WTC11 (cell line): ENCODE results near the gene AFAP1L2. TPM values are rescaled to one million over a fixed set of nuclear protein-coding genes. Genes with fewer than 3 reads are reported as not detected.

ENCODE experiments used
- ATAC-seq: fragments of 200-7000 bp; cut with Tn5 transposase; 2 replicates; pipeline ENCODE4 v1.10.0; 2021; ENCODE audit warnings: mild to moderate bottlenecking, moderate library complexity
- CTCF ChIA-PET: fragments of 300-600 bp; sonication (Branson Sonifier 250); formaldehyde crosslinking; loops from one replicate; lab custom pipeline; 2021; ENCODE audit warnings: antibody characterized with exemption; lab: Charles Lee
- POLR2A ChIA-PET: fragments of 350-600 bp; sonication (Branson Sonifier 250); formaldehyde crosslinking; loops from one replicate; lab custom pipeline; 2021; ENCODE audit warnings: antibody characterized with exemption; lab: Charles Lee
- DNase-seq: peaks from one replicate; pipeline ENCODE4 v3.0.0; 2021; ENCODE audit warnings: low spot score
- H3K27ac Mint-ChIP-seq: 2 replicates; pipeline ENCODE4 v1.8.0; 2021; ENCODE audit warnings: mixed read lengths
- H3K27me3 Mint-ChIP-seq: 2 replicates; pipeline ENCODE4 v1.8.0; 2021; ENCODE audit warnings: low read depth, mild to moderate bottlenecking, moderate library complexity, mixed read lengths
- H3K36me3 Mint-ChIP-seq: 2 replicates; pipeline ENCODE4 v1.8.0; 2021; ENCODE audit warnings: mixed read lengths
- H3K4me1 Mint-ChIP-seq: 2 replicates; pipeline ENCODE4 v1.8.0; 2022; ENCODE audit warnings: mixed read lengths
- H3K4me3 Mint-ChIP-seq: 2 replicates; pipeline ENCODE4 v1.8.0; 2021; ENCODE audit warnings: mild to moderate bottlenecking, moderate library complexity, mixed read lengths
- H3K9me3 Mint-ChIP-seq: 2 replicates; pipeline ENCODE4 v1.8.0; 2021; ENCODE audit warnings: mixed read lengths
- ARID4B ChIP-seq: sonication (generic); formaldehyde crosslinking; IDR thresholded peaks from 2 replicates; pipeline ENCODE4 v1.8.0; 2023; ENCODE audit warnings: missing genetic modification reagents, mild to moderate bottlenecking, borderline replicate concordance
- ATF2 ChIP-seq: sonication (generic); formaldehyde crosslinking; IDR thresholded peaks from 2 replicates; pipeline ENCODE4 v1.8.1; 2022; ENCODE audit warnings: low read depth, missing genetic modification reagents, borderline replicate concordance
- ATF3 ChIP-seq: sonication (generic); formaldehyde crosslinking; conservative IDR thresholded peaks from 2 replicates; pipeline ENCODE4 v1.8.1; 2022; ENCODE audit warnings: mild to moderate bottlenecking, missing genetic modification reagents
- ATF6 ChIP-seq: sonication (generic); formaldehyde crosslinking; IDR thresholded peaks from 2 replicates; pipeline ENCODE4 v1.8.1; 2023; ENCODE audit warnings: mild to moderate bottlenecking, missing genetic modification reagents
- ELF4 ChIP-seq: sonication (generic); formaldehyde crosslinking; IDR thresholded peaks from 2 replicates; pipeline ENCODE4 v1.8.1; 2022; ENCODE audit warnings: low read depth, mild to moderate bottlenecking, moderate library complexity, missing genetic modification reagents
- EMX1 ChIP-seq: fragments of 250-450 bp; sonication (Bioruptor Pico); IDR thresholded peaks from 2 replicates; pipeline ENCODE4 v1.8.0; 2021; ENCODE audit warnings: mild to moderate bottlenecking
- FOXK1 ChIP-seq: sonication (generic); formaldehyde crosslinking; IDR thresholded peaks from 2 replicates; pipeline ENCODE4 v1.8.0; 2022; ENCODE audit warnings: mild to moderate bottlenecking, moderate library complexity, missing genetic modification reagents
- GRHL2 ChIP-seq: fragments of 250-450 bp; sonication (Bioruptor Pico); IDR thresholded peaks from 2 replicates; pipeline ENCODE4 v1.8.0; 2022; ENCODE audit warnings: mild to moderate bottlenecking, moderate library complexity; ENCODE audit not compliant: insufficient replicate concordance, severe bottlenecking
- HMGA2 ChIP-seq: fragments of 250-450 bp; sonication (Bioruptor Pico); IDR thresholded peaks from 2 replicates; pipeline ENCODE4 v1.4.0; 2021; ENCODE audit warnings: mild to moderate bottlenecking, moderate library complexity
- MXD4 ChIP-seq: fragments of 250-450 bp; sonication (Bioruptor Pico); IDR thresholded peaks from 2 replicates; pipeline ENCODE4 v1.8.0; 2021; ENCODE audit warnings: mild to moderate bottlenecking, moderate library complexity, borderline replicate concordance
- NFATC4 ChIP-seq: fragments of 250-450 bp; sonication (Bioruptor Pico); IDR thresholded peaks from 2 replicates; pipeline ENCODE4 v1.9.0; 2021; ENCODE audit warnings: mild to moderate bottlenecking
- NFYB ChIP-seq: sonication (generic); formaldehyde crosslinking; conservative IDR thresholded peaks from 2 replicates; pipeline ENCODE4 v1.8.0; 2022; ENCODE audit warnings: low read depth, missing genetic modification reagents
- OVOL2 ChIP-seq: fragments of 250-450 bp; sonication (Bioruptor Pico); IDR thresholded peaks from 2 replicates; pipeline ENCODE4 v1.9.0; 2021; ENCODE audit warnings: mild to moderate bottlenecking, borderline replicate concordance
- PREB ChIP-seq: sonication (generic); formaldehyde crosslinking; IDR thresholded peaks from 2 replicates; pipeline ENCODE4 v1.8.1; 2022; ENCODE audit warnings: mild to moderate bottlenecking, missing genetic modification reagents, moderate library complexity, borderline replicate concordance
- PRRX2 ChIP-seq: fragments of 250-450 bp; sonication (Bioruptor Pico); IDR thresholded peaks from 2 replicates; pipeline ENCODE4 v1.8.0; 2021; ENCODE audit warnings: mild to moderate bottlenecking
- SOX15 ChIP-seq: fragments of 250-450 bp; sonication (Bioruptor Pico); IDR thresholded peaks from 2 replicates; pipeline ENCODE4 v1.9.0; 2021; ENCODE audit warnings: mild to moderate bottlenecking
- TP53 ChIP-seq: sonication (generic); formaldehyde crosslinking; IDR thresholded peaks from 2 replicates; pipeline ENCODE4 v1.8.1; 2023; ENCODE audit warnings: mild to moderate bottlenecking, missing genetic modification reagents
- USF2 ChIP-seq: sonication (generic); formaldehyde crosslinking; IDR thresholded peaks from 2 replicates; pipeline ENCODE4 v1.8.1; 2023; ENCODE audit warnings: mild to moderate bottlenecking, missing genetic modification reagents, moderate library complexity
- ZBTB21 ChIP-seq: sonication (generic); formaldehyde crosslinking; IDR thresholded peaks from 2 replicates; pipeline ENCODE4 v1.8.1; 2023; ENCODE audit warnings: mild to moderate bottlenecking, missing genetic modification reagents, borderline replicate concordance
- ZNF121 ChIP-seq: sonication (generic); formaldehyde crosslinking; IDR thresholded peaks from 2 replicates; pipeline ENCODE4 v1.8.0; 2023; ENCODE audit warnings: missing genetic modification reagents
- ZNF219 ChIP-seq: sonication (generic); formaldehyde crosslinking; IDR thresholded peaks from 2 replicates; pipeline ENCODE4 v1.8.0; 2023; ENCODE audit warnings: missing genetic modification reagents, mild to moderate bottlenecking, borderline replicate concordance
- ZNF263 ChIP-seq: sonication (generic); formaldehyde crosslinking; IDR thresholded peaks from 2 replicates; pipeline ENCODE4 v1.8.1; 2022; ENCODE audit warnings: low read depth, mild to moderate bottlenecking, moderate library complexity, missing genetic modification reagents
- ZNF396 ChIP-seq: fragments of 250-450 bp; sonication (Bioruptor Pico); IDR thresholded peaks from 2 replicates; pipeline ENCODE4 v1.8.0; 2021; ENCODE audit warnings: mild to moderate bottlenecking, moderate library complexity, borderline replicate concordance
- ZNF423 ChIP-seq: fragments of 250-450 bp; sonication (Bioruptor Pico); IDR thresholded peaks from 2 replicates; pipeline ENCODE4 v2.1.2; 2022; ENCODE audit warnings: mild to moderate bottlenecking, moderate library complexity
- total RNA-seq: library from RNA; stranded (reverse); gene quantifications from 3 replicates; pipeline ENCODE4 v1.2.3, GENCODE V29; 2021

Gene AFAP1L2
- total RNA-seq, 1 experiment from 2014 or later, result 5.0 TPM

GRCh38 chr10:114431414-114432135, 27.3 kb upstream of the AFAP1L2 start:
- no peak for ATAC-seq
- peaks cover 14% of the 10 kb centered on the region for H3K4me1 Mint-ChIP-seq

GRCh38 chr10:114430688-114431413, 26.5 kb upstream of the AFAP1L2 start:
- Mint-ChIP-seq H3K36me3 (peaks cover 5% of the 10 kb centered on the region; the same call in 1 of the 2 replicates), H3K9me3 (no peaks in the 10 kb centered on the region), H3K27me3 (no peaks in the 10 kb centered on the region), H3K27ac (no peak overlapping the region), H3K4me1 (peaks cover 14% of the 10 kb centered on the region), H3K4me3 (no peak overlapping the region)
- CTCF ChIA-PET, result interaction anchor here (1.9 to 5.4 kb wide), 2 partner anchors 28 to 127 kb away, joined by 5 to 52 read pairs; no protein-coding TSS in a partner anchor
- POLR2A ChIA-PET, result no interaction called here
- ATAC-seq, result no peak
- no peak for DNase-seq
- TF ChIP-seq TP53 (CRISPR knock-in tag) (no peak), PREB (CRISPR knock-in tag) (no peak), ARID4B (no peak), ELF4 (CRISPR knock-in tag) (no peak), ZNF423 (CRISPR knock-in tag) (no peak), USF2 (CRISPR knock-in tag) (no peak), NFYB (no peak), ZNF396 (CRISPR knock-in tag) (no peak), ATF3 (no peak), MXD4 (CRISPR knock-in tag) (no peak), PRRX2 (CRISPR knock-in tag) (no peak), SOX15 (CRISPR knock-in tag) (no peak), ATF2 (CRISPR knock-in tag) (no peak), ATF6 (CRISPR knock-in tag) (no peak), EMX1 (CRISPR knock-in tag) (no peak), ZBTB21 (CRISPR knock-in tag) (no peak), HMGA2 (CRISPR knock-in tag) (no peak)

More at GRCh38 chr10:114431414-114432135, 27.3 kb upstream of the AFAP1L2 start:
- Mint-ChIP-seq H3K27ac (no peak overlapping the region), H3K36me3 (peaks cover 10% of the 10 kb centered on the region; the same call in 1 of the 2 replicates), H3K4me3 (no peak overlapping the region), H3K27me3 (no peaks in the 10 kb centered on the region), H3K9me3 (no peaks in the 10 kb centered on the region)
- POLR2A ChIA-PET, result no interaction called here
- no peak for TF ChIP-seq ELF4 (CRISPR knock-in tag)
- TF ChIP-seq MXD4 (CRISPR knock-in tag), result no peak
- no peak for TF ChIP-seq ZNF219 (CRISPR knock-in tag)
- no peak for TF ChIP-seq OVOL2 (CRISPR knock-in tag)
- no peak for TF ChIP-seq FOXK1
- TF ChIP-seq ZNF121 (CRISPR knock-in tag), result no peak
- no peak for TF ChIP-seq NFATC4 (CRISPR knock-in tag)
- no peak for TF ChIP-seq NFYB
- TF ChIP-seq ZNF263 (CRISPR knock-in tag), result no peak
- no peak for TF ChIP-seq GRHL2
- DNase-seq, result no peak
- CTCF ChIA-PET, result interaction anchor here (1.0 to 5.2 kb wide), 2 partner anchors 27 to 127 kb away, joined by 3 to 32 read pairs; no protein-coding TSS in a partner anchor
